Activated CD4-positive, alpha-beta T cell treated with anti-CD3 and anti-CD28 coated beads for 24 hours (primary cell): Measurements from ENCODE around the gene ADARB2.

ENCODE experiments used
- DNase-seq, 2 donors: peaks; one replicate each; pipeline ENCODE4 v3.0.0-alpha.2; 2020; ENCODE audit warnings: low read depth in 2 of 2

ADARB2 gene

DNA sequence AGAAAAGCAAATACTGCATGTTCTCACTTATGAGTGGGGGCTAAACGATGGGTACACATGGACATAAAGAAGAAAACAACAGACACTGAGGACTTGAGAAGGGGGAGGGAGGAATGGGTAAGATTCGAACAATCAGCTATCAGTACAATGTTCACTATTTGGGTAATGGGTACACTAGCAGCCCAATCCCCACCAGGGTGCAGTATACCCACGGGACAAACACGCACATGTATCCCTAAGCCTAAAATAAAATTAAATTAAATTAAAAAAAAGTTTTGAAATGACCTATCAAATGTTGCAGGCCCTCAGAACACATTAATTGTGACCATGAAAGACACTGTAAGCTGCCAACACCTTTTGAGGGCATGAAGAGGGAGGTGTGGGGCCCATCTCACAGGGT lies 365.1 kb downstream of the ADARB2 start:
- DNase-seq, result no peak

DNA sequence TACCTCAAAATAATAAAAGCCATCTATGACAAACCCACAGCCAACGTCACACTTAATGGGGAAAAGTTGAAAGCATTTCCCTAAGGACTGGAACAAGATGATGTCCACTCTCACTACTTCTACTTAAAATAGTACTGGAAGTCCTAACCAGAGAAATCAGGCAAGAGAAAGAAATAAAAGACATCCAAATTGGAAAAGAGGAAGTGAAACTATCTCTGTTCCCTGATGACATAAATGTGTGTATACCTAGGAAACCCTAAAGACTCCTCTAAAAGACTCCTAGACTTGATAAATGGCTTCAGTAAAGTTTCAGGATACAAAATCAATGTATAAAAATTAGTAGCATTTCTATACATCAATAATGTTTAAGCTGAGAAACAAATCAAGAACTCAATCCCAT lies 367.0 kb downstream of the ADARB2 start:
- DNase-seq, result no peak

DNA sequence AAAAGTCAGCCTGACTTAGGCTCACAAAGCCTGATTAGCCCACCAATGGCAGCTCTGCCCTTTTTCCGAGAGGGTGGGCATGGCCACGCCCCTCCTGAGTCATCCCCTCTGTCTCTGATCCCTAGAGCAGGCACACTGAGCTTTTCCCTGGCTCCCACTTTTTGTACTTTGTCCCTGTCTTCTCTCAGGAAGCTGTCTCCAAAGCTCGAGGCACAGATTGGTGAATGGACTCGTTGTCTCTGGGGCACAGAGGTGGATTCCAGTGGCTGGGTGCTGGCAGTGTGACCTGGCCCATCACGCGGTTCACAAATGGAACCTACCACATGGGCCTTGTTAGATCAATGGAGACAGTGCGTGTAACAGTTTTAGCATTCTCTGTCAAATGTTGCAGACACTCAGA lies 367.7 kb downstream of the ADARB2 start:
- DNase-seq, result no peak

DNA sequence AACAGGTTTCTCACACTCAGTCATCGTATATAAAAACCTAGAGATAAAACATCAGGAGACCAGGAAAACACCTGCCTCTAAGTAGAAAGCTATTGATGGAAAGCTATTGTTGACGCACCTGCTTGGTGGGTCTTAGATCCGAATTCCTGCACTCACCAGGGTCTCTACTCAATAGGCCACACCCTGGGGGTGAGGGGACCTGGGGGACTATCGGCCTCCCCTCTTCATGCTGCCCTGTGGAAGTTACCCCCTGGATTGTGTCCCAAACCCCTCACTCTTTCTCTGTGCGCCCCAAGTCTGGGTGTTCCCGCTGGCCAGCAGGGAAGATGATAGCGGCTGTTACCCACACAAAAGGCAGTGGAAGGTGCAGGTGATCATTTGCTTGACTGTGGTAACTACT lies 368.1 kb downstream of the ADARB2 start:
- DNase-seq, result no peak

DNA sequence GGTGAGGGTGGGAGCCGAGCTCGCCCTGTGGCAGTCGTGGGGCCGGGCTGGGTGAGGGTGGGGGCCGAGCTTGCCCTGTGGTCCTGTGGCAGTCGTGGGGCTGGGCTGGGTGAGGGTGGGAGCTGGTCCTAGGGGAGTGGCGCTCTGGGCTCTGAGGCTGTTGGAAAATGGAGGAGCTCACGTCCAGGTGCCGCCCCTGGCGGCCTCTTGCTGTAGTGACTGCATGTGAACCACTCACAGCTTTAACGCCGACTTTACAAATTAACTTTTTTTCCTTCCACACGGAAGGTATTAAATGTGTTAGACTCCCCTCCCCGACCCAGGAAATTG lies 368.5 kb downstream of the ADARB2 start:
- DNase-seq, result peak in 1 of 2 donors; percentile 49

DNA sequence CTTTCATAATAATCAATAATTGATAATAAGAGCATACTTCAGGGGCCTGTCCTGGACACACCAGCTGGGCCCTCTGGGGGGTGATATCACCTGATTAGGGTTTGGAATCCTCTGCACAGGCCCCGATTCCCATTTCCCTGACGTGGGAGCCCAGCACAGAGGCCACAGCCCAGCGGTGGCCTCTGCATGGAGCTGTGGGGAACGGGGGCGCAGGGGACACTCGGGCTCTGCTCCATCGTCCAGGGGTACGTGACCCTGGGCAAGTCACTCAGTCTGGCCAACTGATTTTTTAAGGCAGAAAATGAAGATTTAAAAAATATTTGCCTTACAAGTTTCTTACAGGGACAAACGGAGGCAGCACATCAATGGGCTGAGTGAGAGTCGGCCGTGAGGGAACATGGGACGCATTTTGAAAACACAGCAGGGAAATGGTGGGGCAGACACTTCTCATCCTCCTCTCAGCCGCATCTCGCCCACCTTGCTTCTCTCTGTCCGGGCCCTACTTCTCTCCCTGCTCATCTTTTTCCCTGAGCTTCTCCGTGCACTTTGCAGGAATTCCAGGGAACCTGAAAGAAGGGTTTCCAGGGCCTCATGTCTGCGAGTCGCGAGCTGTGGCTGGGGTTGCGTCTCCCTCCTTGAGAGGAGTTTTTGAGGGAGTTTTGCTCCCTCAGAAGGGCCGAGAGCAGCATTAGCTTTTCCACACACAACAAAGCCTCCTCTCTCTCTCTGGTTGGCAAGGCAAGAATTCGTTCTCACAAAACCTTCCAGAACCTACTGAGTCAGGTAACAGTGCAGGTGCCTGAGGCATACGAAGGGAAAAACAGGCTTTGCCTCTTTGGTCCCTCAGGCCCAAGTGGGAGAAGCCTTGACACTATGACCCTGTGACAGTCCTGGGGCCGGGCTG lies 369.1 kb downstream of the ADARB2 start:
- no peak for DNase-seq

DNA sequence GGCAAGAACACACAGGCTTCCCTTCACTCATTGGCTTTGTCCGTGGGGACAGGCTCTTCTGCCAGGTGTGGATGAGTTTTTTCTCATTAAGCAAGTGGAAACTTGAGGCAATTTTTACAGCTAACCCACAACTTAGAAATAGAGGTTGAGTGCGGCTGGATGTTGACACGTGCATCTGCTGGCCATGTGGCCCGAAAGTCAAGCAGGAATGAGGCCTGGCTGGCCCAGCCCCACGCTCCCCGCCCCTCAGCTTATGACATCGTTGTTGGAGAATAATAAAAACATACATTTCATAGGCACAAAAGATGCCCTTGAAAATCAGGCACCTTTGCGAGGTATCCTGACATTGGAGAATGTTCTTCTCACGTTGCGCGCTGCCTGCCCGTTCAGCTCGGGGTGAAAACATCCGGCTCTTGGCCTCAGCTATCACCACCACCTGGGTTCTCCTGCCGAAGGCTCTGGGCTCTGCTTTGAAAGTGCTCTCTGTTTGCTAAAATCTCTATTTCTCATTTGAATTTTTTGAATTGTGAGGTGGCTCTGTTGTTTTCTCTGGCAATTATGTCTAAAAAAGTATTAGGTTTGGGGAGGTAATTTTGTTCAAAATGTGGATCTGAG lies 370.4 kb downstream of the ADARB2 start:
- DNase-seq, result no peak

DNA sequence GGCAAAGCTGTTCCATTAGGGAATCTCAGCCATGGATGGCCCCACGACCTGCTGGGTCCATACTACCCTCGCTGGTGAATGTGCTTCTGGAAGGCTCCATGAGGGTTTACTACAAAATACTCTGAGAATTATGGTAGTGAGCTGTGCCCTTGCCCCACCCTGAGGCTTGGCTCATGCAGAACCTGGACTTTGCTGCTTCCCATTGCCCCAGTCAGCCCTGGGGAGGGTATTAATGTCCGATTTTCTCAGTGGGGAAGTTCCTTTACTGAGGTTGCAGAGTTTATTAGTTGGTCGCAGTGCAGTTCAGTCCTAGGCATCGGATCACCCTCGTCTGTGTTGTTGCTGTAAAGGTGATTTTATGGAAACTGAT lies 371.0 kb downstream of the ADARB2 start:
- DNase-seq, result no peak

DNA sequence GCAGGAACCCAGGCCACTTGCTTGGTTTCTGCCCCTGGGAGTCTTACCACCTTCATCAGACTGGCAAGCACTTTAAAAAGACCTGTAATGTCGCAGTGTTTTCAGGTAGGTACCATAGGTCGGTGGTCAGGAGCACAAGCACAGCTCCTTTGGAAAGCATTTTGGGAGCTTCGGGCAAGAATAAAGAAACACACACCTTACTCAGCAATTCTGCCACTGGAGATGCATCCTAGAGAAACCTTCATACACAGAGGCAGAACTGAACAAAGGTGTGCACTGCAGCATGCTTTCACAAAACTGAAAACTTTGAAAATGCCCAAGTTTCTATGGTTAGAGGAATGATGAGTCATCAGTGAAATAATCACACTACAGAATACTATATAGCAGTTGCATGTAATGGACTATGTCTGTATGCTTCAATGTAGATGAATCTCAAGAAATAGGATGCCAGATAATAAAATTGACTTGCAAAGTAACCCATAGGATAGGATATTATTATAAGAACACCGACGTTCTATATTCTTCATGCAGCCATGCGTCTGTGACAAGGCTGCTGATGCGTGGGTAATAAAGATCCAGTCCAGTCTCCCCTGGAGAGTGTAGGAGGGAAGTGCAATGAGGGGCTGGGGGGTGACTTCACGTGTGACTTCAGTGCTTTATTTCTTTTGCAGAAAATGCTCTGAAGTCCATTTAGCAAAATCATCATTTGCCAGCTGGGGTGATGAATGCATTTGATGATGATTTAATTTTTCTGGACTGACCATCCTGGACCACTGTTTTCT lies 371.6 kb downstream of the ADARB2 start:
- no peak for DNase-seq

DNA sequence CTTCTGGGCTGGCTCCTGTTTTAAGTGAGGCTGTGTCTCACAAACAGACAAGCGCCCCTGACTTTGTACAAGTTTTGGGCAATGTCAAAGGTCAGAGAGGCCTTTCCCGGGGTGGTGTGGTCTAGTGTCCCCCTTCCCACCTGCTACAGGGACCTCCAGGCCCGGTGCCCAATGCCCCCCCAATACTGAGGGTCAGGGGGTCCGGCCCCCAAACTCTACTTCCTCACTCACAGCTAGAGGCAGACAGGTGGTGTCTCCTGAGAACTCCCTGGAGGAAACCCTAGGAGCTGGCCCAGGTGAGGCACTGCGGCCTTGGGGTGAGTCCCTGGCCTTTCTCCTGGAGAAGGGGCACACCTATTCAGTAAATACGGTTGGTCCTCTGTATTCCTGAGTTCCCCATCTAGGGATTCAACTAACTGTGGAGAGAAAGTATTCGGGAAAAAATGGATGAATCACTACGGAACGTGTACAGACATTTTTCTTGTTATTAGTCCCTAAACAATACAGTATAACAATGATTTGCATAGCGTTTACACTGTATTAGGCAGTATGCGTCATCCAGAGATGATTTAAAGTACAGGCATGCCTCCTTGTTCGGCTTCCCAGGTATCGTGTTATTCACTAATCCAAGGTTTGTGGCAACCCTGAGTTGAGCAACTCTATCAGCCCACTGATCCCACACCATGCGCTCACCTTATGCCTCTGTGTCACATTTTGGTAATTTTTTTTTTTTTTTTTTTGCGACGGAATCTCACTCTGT lies 373.0 kb downstream of the ADARB2 start:
- DNase-seq, result no peak

DNA sequence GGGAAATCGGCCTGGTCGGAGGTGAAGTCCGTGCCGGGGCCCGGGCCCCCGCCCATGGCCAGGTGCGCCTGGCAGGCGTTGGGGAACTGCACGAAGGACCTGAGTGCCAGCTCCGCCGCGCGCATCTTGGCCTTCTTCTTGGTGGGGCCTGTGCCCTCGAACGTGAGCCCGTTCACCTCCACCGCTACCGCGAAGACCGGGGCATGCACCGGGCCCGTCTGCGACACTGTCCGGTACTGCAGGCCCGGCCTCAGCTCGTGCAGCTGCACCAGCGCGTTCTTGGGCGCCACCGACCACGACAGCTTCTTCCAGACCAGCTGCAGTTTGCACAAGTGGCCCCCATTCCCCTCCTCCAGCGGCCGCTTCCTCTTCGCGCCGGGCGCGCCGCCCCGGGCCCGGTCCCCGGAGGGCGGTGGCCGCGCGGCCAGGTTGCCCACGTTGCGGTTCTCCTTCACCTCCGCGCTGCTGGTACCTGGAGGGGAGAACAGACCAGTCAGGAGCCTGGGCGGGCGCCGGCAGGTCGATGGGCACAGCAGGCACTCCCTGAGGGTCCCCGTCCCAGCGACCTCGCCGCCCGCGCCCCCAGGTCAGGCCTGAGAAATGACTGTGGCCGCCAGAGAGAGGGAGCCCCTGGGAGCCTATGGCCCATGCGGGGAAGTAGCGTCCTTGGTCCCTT lies 373.7 kb downstream of the ADARB2 start:
- DNase-seq, result no peak

DNA sequence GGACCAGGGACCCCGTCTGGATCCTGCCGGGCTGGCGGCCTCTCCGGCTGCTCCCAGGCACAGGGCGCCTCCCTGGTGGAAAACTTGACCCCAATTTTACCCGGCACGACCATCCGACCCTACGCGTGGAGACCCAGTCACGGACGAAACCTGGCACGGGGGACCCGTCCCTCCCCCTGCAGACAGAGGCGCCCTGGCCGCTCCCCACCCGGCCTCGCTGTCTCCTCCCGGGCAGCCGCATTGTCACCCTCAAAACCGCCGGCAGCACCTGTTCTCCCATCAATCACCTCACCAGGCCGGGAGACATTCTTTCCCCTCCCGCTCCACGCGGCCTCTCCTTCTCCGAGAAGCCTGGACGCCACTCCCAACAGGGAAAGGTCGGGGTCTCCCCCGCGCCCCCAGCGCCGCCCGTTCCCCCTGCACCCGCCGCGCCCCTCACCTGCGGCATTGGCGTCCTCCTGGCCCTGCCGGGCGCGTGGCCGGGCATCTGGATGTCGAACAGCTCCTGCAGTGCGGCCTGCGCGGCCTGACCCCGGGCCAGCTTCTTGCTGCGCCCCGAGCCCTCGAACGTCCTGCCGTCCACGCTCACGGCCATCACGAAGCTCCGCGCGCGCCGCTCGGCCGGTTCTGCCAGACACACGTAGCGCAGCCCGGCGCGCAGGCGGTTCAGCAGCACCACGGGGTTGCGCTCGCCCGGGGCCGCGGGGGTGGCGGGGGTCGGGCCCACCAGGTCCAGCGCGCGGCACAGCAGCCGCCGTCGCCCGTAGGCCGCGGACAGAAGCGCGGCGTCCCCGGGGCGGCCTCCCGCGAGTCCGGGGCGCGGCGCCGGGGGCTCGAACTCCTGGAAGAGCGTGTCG lies 374.5 kb downstream of the ADARB2 start:
- no peak for DNase-seq

DNA sequence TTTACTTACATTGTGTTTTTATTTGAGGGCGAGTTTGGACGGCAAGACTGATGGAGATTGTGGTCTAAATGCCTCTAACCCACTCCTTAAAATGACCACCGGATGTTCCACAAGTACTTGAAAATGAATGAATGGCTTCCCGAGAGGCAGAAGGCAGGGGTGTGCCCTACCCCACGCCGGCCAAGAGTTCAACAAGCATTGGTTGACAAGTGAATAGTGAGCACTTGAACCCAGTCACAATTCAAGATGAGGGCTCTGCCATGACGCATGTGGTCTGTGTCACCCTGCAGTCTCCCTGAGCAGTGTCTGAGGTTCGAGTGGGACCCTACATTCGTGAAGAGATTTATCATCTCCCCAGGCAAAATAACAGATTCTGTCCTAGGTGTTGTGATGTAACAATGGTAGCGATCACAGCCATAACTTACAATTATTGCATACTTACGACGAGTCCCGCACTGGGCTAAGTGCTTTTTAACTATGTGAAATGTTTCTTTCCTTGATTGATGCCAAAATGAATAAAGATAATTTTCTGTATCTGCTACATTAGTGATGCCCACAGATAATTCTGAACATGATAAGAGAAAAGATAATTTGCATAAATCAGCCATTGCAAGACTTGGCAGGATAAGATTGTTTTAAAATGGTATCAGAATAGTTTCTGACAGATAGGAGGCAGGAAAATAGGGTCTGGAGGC lies 375.8 kb downstream of the ADARB2 start:
- DNase-seq, result no peak

DNA sequence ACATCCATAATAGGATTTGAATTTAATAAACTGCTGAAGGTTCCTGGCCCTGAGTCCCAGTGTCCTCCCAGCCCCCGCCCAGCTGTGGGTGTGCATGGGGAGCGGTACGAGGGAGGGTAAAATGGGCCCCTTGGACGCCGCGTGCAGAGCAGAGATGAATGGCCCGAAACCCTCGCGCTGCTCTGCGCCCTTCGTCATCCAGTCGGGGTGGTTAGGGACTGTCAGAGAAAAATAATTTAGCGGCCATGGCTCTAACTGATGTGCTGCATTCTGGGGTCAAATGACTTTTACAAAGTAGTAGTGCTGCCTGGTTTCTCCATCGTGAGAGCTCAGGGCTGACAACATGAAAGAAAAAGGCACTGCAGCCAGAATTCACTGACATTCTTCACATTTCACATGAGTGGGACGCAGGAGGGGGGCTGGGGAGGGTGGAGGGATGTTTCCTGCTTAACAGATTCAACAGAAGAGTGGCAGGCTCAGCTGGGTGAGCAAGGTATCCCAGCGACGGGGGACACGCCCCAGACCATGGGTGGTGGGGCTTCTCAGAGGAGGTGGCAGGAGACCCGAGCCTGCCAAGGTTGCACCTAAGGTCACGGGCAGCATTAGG lies 376.7 kb downstream of the ADARB2 start:
- no peak for DNase-seq

DNA sequence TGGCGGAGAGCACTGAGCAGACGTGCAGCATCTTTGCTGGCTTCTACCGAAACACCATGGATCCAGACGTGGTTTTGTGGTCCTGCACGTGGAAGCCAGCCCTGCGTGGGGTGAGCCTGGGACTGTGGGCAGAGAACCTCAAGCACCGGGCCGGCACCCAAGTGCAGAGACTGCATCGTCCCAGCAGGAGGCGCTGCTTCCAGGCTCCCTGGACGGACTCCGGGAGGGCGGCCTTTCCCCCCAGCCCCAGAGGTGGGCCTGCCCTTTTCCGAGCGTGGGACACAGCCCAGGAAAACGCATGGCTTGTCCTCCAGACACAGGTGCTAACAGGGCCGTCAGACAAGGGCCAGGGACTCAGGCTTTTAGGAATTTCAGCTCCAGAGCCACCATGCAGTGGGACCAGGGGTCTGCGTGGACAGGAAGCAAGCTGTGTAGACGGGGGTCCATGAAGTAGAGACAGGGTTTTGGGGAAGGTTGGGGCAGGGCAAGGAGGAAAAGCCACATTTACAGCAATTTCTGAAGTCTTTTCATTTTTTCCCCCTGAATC lies 377.2 kb downstream of the ADARB2 start:
- no peak for DNase-seq

DNA sequence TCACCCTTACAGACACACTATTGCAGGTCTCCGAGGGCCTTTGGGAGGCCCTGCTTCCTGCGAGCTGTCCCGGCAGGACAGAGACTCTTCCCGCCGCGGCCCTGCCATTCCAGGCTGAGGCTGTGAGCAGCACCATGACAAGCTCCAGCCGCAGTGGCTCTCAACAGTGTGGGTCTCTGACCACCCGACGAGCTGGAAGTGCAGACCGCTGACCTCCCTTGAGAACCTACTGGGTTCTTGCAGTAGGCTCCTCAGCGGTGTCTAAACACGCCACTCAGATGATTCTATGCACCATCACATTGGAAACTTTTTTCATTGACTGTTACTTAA lies 377.7 kb downstream of the ADARB2 start:
- no peak for DNase-seq

DNA sequence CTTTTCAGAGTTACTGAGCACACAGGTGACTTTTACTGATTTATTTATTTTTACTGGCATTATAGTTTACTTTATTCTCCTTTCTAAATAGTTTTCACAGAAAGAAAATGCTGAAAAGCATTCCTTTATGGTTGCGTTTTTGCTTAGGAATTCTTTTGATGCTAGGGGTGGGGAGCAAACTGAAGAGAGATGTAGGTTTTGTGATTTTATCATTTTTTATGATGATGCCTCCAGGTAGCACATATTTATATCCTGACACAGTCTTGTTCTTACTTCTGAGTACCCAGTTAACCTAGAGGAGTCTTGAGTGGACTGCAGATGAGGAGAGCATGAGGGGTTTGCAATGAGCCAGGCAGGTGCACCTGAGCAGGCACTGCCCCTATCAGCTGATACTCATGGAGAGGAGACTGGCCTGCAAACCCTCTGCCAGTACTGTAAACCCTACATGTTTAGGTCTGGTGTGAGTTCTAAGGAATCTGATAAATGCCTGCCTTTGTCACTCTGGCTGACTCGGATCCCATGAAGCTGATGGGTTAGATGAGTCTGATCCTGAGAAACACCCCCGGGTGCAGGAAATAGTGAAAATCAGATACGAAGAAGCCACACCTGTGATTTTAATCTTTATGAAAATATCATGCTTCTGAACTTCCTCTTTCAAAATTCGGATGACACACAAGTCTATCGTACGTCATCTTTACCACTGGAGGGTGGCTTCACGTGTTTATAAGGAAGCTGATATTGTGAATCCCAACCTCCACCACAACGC lies 378.3 kb downstream of the ADARB2 start:
- DNase-seq, result no peak

DNA sequence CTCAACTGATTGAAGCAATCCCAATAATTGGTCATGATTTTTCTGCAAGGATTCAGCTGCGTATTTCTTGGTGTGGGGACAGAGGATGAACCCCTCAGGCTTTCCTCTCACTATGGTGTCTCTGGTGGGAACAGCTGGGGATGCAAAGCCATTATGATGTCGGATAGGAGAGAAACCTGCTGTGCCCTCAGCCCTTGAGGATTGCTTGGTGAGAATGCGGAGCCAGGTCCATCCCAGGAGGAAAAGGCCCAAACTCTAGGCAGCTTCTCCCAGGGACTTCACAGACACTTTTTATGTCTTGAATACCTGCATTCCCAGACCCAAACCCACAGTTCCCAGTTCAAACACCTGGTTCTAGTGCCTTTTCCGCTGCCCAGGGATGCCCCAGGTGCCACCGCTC lies 379.2 kb downstream of the ADARB2 start:
- no peak for DNase-seq

DNA sequence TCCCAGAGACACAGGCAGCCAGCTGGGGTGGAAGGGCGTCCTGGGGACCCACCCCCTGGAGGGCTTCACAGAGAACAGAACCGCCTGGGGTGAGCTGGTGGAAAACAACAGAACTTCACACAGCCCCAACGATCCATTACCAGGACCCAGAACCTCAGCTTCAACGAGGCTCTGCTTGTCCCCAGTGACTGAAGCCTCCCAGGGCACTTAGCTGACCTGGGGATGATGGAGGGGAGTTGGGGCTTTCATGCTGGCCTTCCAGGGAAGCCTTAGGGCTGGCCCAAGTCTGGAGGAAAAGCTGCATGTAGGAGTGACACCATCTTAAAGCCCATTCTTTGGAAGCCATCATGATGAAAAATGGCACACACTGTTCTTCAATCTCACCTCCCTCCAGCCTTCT lies 381.0 kb downstream of the ADARB2 start:
- no peak for DNase-seq
